T-cell (primary cell): Measurements from ENCODE around the gene MOSPD2. TPM values are rescaled to one million over a fixed set of nuclear protein-coding genes. Genes with fewer than 3 reads are reported as not detected.

Experiments
- ATAC-seq, 4 experiments: fragments of 200-7000 bp in 3 of 4; fragments of 150-1000 bp in 1 of 4; cut with Tn5 transposase; replicated peaks in 1 of 4; 1 replicate in 3 of 4; 2 replicates in 1 of 4; pipeline ENCODE4 v1.10.0; 2021; ENCODE audit warnings: moderate library complexity in 3 of 4, mild to moderate bottlenecking in 2 of 4, moderate number of reproducible peaks in 1 of 4
- CTCF ChIA-PET, 2 donors: fragments of 300-600 bp; sonication (Branson Sonifier 250); formaldehyde crosslinking; loops; one replicate each; lab custom pipeline; 2022; ENCODE audit warnings: antibody characterized with exemption in 2 of 2; lab: Charles Lee
- POLR2A ChIA-PET, 2 donors: fragments of 300-600 bp; sonication (Branson Sonifier 250); formaldehyde crosslinking; loops; one replicate each; lab custom pipeline; 2022; ENCODE audit warnings: antibody characterized with exemption in 2 of 2; lab: Charles Lee
- DNase-seq, 35 experiments: peaks; one replicate each; pipeline versions ENCODE4 v3.0.0 to v3.0.0-alpha.2; 2013 to 2023
- H3K27ac ChIP-seq: one replicate; pipeline ENCODE4 v1.5.1; 2013; ENCODE audit warnings: low read length
- H3K27me3 ChIP-seq, 2 experiments: replicated peaks in 1 of 2; 1 replicate in 1 of 2; 2 replicates in 1 of 2; pipeline versions ENCODE4 v1.6.1 to v1.7.0; 2013; ENCODE audit warnings: low read length in 1 of 2, mixed read lengths in 1 of 2; ENCODE audit not compliant: control insufficient read depth in 2 of 2, insufficient read depth in 2 of 2; ENCODE audit errors: extremely low read depth in 1 of 2
- H3K36me3 ChIP-seq, 2 donors: 1 replicate in 1 of 2; 2 replicates in 1 of 2; pipeline versions ENCODE4 v1.6.1 to v1.7.0; 2013; ENCODE audit warnings: low read length in 1 of 2; ENCODE audit not compliant: control insufficient read depth in 2 of 2, insufficient read depth in 1 of 2; ENCODE audit errors: extremely low read depth in 1 of 2
- H3K4me1 ChIP-seq, 2 experiments: 1 replicate in 1 of 2; 2 replicates in 1 of 2; pipeline versions ENCODE4 v1.6.1 to v1.7.0; 2013; ENCODE audit warnings: low read length in 2 of 2, mixed read lengths in 1 of 2; ENCODE audit not compliant: insufficient read depth in 2 of 2, control insufficient read depth in 1 of 2; ENCODE audit errors: extremely low read depth in 1 of 2
- H3K4me3 ChIP-seq, 2 donors: 1 replicate in 1 of 2; 2 replicates in 1 of 2; pipeline versions ENCODE4 v1.5.1 to v1.7.0; 2013; ENCODE audit warnings: mild to moderate bottlenecking in 2 of 2, low read length in 1 of 2, moderate library complexity in 1 of 2; ENCODE audit not compliant: control insufficient read depth in 1 of 2; ENCODE audit errors: extremely low read depth in 1 of 2
- H3K9me3 ChIP-seq: 2 replicates; pipeline ENCODE4 v1.7.0; 2013
- H3K27ac Mint-ChIP-seq, 2 donors: one replicate each; pipeline ENCODE4 v1.8.0; 2020 to 2021; ENCODE audit warnings: mild to moderate bottlenecking in 2 of 2, mixed read lengths in 2 of 2
- H3K27me3 Mint-ChIP-seq, 2 donors: one replicate each; pipeline ENCODE4 v1.8.0; 2021 to 2022; ENCODE audit warnings: mixed read lengths in 2 of 2
- H3K36me3 Mint-ChIP-seq: one replicate; pipeline ENCODE4 v1.8.0; 2021; ENCODE audit warnings: mixed read lengths
- H3K4me1 Mint-ChIP-seq, 3 donors: one replicate each; pipeline ENCODE4 v1.8.0; 2020 to 2022; ENCODE audit warnings: mixed read lengths in 3 of 3, mild to moderate bottlenecking in 1 of 3
- H3K4me3 Mint-ChIP-seq, 3 donors: one replicate each; pipeline ENCODE4 v1.8.0; 2020 to 2022; ENCODE audit warnings: mild to moderate bottlenecking in 3 of 3, mixed read lengths in 3 of 3, moderate library complexity in 3 of 3
- H3K9me3 Mint-ChIP-seq, 3 donors: one replicate each; pipeline ENCODE4 v1.8.0; 2020 to 2022; ENCODE audit warnings: mixed read lengths in 3 of 3
- WGBS: methylation state at CpG from one replicate; pipeline ENCODE4 v1.1.5; 2013; ENCODE audit warnings: missing lambda C conversion rate; ENCODE audit not compliant: insufficient coverage; 5-methylcytosine and 5-hydroxymethylcytosine counted together
- total RNA-seq, 35 experiments: library from RNA in 6 of 35; stranded (reverse) in 6 of 35; fragments of 120-200 nt in 1 of 35; gene quantifications; one replicate each; pipeline versions ENCODE4 v1.2.1 to v1.2.4 and lab custom pipeline; 2013 to 2026

The MOSPD2 gene
- total RNA-seq, 5 donors from 2014 or later (not counting 1 experiment from before 2014, with no cell fraction given) = 7.1 to 11.6 (median 9.5) TPM

GRCh38 chrX:14919407-14919806 is 46.2 kb downstream of the MOSPD2 start:
- DNase-seq (no peak), ATAC-seq (no peak)
- ChIA-PET POLR2A (no interaction called here), CTCF (no interaction called here)
- Histone ChIP-seq H3K4me3 (no peak overlapping the region), H3K27me3 (no peaks in the 10 kb centered on the region), H3K36me3 (peaks cover 0 to 12% of the 10 kb centered on the region in 2 donors), H3K9me3 (no peaks in the 10 kb centered on the region), H3K27ac (no peak overlapping the region), H3K4me1 (no peaks in the 10 kb centered on the region)
- H3K27me3 Mint-ChIP-seq = peaks cover 0 to 5% of the 10 kb centered on the region in 2 donors
- no peak overlapping the region for H3K4me3 Mint-ChIP-seq
- no peaks in the 10 kb centered on the region for H3K9me3 Mint-ChIP-seq
- WGBS = no CpG with 5 or more reads among the region's 2 CpGs
- no peak overlapping the region for H3K27ac Mint-ChIP-seq
- peaks cover 24% of the 10 kb centered on the region for H3K36me3 Mint-ChIP-seq
- no peaks in the 10 kb centered on the region for H3K4me1 Mint-ChIP-seq

GRCh38 chrX:14920196-14920595 is 47.0 kb downstream of the MOSPD2 start:
- ATAC-seq (no peak), DNase-seq (no peak)
- Histone ChIP-seq H3K4me1 (no peaks in the 10 kb centered on the region), H3K27ac (no peak overlapping the region), H3K4me3 (no peak overlapping the region), H3K36me3 (peaks cover 0 to 12% of the 10 kb centered on the region in 2 donors), H3K9me3 (no peaks in the 10 kb centered on the region), H3K27me3 (no peaks in the 10 kb centered on the region)
- Mint-ChIP-seq H3K27me3 (peaks cover 0 to 5% of the 10 kb centered on the region in 2 donors), H3K27ac (no peak overlapping the region), H3K36me3 (peaks cover 24% of the 10 kb centered on the region), H3K4me3 (no peak overlapping the region), H3K4me1 (no peaks in the 10 kb centered on the region), H3K9me3 (no peaks in the 10 kb centered on the region)
- ChIA-PET POLR2A (no interaction called here), CTCF (no interaction called here)
- WGBS = no CpG with 5 or more reads among the region's 2 CpGs

- Mint-ChIP-seq H3K4me1 (no peaks in the 10 kb centered on the region), H3K27me3 (no peaks in the 10 kb centered on the region), H3K27ac (no peak overlapping the region), H3K4me3 (no peak overlapping the region), H3K9me3 (no peaks in the 10 kb centered on the region), H3K36me3 (peaks cover 13% of the 10 kb centered on the region)
- H3K4me3 ChIP-seq = no peak overlapping the region
- no peak for ATAC-seq
- H3K27ac ChIP-seq = no peak overlapping the region
- ChIA-PET POLR2A (no interaction called here), CTCF (no interaction called here)
- no peaks in the 10 kb centered on the region for H3K9me3 ChIP-seq
- no peaks in the 10 kb centered on the region for H3K27me3 ChIP-seq
- H3K36me3 ChIP-seq = no peaks in the 10 kb centered on the region
- no peak for DNase-seq
- no CpG with 5 or more reads among the region's 6 CpGs for WGBS
- H3K4me1 ChIP-seq = no peaks in the 10 kb centered on the region
Observed at GRCh38 chrX:14922437-14922836, 49.2 kb downstream of the MOSPD2 start.

- no CpG with 5 or more reads among the region's 4 CpGs for WGBS
- ChIA-PET POLR2A (no interaction called here), CTCF (interaction anchor here in 1 of 2 donors (0.5 kb wide), 1 partner anchor 28 kb away, joined by 9 read pairs; no protein-coding TSS in a partner anchor)
- Histone ChIP-seq H3K27ac (no peak overlapping the region), H3K4me3 (no peak overlapping the region), H3K9me3 (no peaks in the 10 kb centered on the region), H3K27me3 (no peaks in the 10 kb centered on the region), H3K4me1 (no peaks in the 10 kb centered on the region), H3K36me3 (no peaks in the 10 kb centered on the region)
- ATAC-seq (no peak), DNase-seq (no peak)
- Mint-ChIP-seq H3K9me3 (no peaks in the 10 kb centered on the region), H3K27me3 (peaks cover 0 to 4% of the 10 kb centered on the region in 2 donors), H3K27ac (no peak overlapping the region), H3K36me3 (peaks cover 6% of the 10 kb centered on the region), H3K4me1 (no peaks in the 10 kb centered on the region), H3K4me3 (no peak overlapping the region)
Observed at GRCh38 chrX:14923761-14924160, 50.5 kb downstream of the MOSPD2 start.

GRCh38 chrX:14926471-14926870 is 53.2 kb downstream of the MOSPD2 start:
- no peaks in the 10 kb centered on the region for H3K4me1 ChIP-seq
- no peak overlapping the region for H3K4me3 Mint-ChIP-seq
- no peak overlapping the region for H3K27ac Mint-ChIP-seq
- no peaks in the 10 kb centered on the region for H3K36me3 ChIP-seq
- no peaks in the 10 kb centered on the region for H3K4me1 Mint-ChIP-seq
- no peak overlapping the region for H3K27ac ChIP-seq
- no peaks in the 10 kb centered on the region for H3K27me3 ChIP-seq
- ChIA-PET CTCF (no interaction called here), POLR2A (interaction anchor here in 1 of 2 donors (0.6 kb wide), 1 partner anchor 267 kb away, joined by 3 read pairs; no protein-coding TSS in a partner anchor)
- WGBS = no CpG with 5 or more reads among the region's 1 CpG
- no peaks in the 10 kb centered on the region for H3K9me3 ChIP-seq
- H3K27me3 Mint-ChIP-seq = peaks cover 0 to 11% of the 10 kb centered on the region in 2 donors
- no peaks in the 10 kb centered on the region for H3K9me3 Mint-ChIP-seq
- H3K36me3 Mint-ChIP-seq = no peaks in the 10 kb centered on the region
- ATAC-seq (no peak), DNase-seq (no peak)
- no peak overlapping the region for H3K4me3 ChIP-seq

GRCh38 chrX:14927401-14927800 is 54.2 kb downstream of the MOSPD2 start:
- POLR2A ChIA-PET = no interaction called here
- Histone ChIP-seq H3K27me3 (no peaks in the 10 kb centered on the region), H3K36me3 (no peaks in the 10 kb centered on the region), H3K27ac (no peak overlapping the region), H3K4me1 (no peaks in the 10 kb centered on the region), H3K9me3 (no peaks in the 10 kb centered on the region), H3K4me3 (no peak overlapping the region)
- Mint-ChIP-seq H3K4me1 (no peaks in the 10 kb centered on the region), H3K9me3 (no peaks in the 10 kb centered on the region), H3K36me3 (no peaks in the 10 kb centered on the region), H3K4me3 (no peak overlapping the region), H3K27me3 (peaks cover 0 to 16% of the 10 kb centered on the region in 2 donors), H3K27ac (no peak overlapping the region)
- DNase-seq (no peak), ATAC-seq (no peak)
- 80% methylated on average over 1 of the region's 5 CpGs for WGBS
- CTCF ChIA-PET = no interaction called here

- Histone ChIP-seq H3K27me3 (no peaks in the 10 kb centered on the region), H3K4me1 (no peaks in the 10 kb centered on the region), H3K27ac (no peak overlapping the region), H3K36me3 (no peaks in the 10 kb centered on the region), H3K9me3 (no peaks in the 10 kb centered on the region), H3K4me3 (no peak overlapping the region)
- Mint-ChIP-seq H3K4me1 (no peaks in the 10 kb centered on the region), H3K9me3 (no peaks in the 10 kb centered on the region), H3K27ac (no peak overlapping the region), H3K4me3 (no peak overlapping the region), H3K27me3 (peaks cover 0 to 16% of the 10 kb centered on the region in 2 donors), H3K36me3 (no peaks in the 10 kb centered on the region)
- ATAC-seq (no peak), DNase-seq (no peak)
- POLR2A ChIA-PET = interaction anchor here in 1 of 2 donors (0.7 kb wide), 1 partner anchor 13 kb away, joined by 3 read pairs; no protein-coding TSS in a partner anchor
- CTCF ChIA-PET = no interaction called here
- no CpG with 5 or more reads among the region's 1 CpG for WGBS
Observed at GRCh38 chrX:14930663-14931062, 57.4 kb downstream of the MOSPD2 start.
